ENCODE results near the gene FAU.
"Not testable (repeated sequence)": the region's sequence is repeated elsewhere in the genome, so short reads cannot be mapped to it uniquely, and the experiment has no call there.

The FAU gene

DNA sequence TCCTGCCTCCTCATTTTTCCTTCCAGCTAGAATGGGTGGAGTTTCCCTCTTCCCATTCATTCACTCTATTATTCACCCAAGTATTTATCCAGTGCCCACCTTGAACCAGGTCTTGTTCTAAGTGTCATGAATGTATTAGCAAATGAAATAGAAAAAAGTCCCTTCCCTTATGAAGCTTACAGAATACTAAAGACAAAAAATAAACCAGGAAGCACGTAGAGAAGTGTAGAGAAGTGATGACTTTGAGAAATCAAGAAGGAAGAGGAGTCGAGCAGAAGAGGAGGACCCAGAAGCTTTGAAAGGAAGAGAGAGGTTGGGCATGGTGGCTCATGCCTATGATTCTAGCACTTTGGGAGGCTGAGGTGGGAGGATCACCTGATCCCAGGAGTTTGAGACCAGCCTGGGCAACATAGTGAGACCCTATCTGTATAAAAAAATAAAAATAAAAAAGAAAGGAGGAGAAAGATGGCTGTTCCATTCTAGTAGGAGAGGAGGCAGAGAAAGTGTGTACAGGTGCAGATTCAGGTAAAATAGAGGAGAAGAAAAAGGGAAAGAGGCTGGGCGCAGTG is 29.5 kb upstream of the FAU start:
- TF ChIP-seq, protein P1, sequence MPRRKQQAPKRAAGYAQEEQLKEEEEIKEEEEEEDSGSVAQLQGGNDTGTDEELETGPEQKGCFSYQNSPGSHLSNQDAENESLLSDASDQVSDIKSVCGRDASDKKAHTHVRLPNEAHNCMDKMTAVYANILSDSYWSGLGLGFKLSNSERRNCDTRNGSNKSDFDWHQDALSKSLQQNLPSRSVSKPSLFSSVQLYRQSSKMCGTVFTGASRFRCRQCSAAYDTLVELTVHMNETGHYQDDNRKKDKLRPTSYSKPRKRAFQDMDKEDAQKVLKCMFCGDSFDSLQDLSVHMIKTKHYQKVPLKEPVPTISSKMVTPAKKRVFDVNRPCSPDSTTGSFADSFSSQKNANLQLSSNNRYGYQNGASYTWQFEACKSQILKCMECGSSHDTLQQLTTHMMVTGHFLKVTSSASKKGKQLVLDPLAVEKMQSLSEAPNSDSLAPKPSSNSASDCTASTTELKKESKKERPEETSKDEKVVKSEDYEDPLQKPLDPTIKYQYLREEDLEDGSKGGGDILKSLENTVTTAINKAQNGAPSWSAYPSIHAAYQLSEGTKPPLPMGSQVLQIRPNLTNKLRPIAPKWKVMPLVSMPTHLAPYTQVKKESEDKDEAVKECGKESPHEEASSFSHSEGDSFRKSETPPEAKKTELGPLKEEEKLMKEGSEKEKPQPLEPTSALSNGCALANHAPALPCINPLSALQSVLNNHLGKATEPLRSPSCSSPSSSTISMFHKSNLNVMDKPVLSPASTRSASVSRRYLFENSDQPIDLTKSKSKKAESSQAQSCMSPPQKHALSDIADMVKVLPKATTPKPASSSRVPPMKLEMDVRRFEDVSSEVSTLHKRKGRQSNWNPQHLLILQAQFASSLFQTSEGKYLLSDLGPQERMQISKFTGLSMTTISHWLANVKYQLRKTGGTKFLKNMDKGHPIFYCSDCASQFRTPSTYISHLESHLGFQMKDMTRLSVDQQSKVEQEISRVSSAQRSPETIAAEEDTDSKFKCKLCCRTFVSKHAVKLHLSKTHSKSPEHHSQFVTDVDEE (CRISPR knock-in tag; IDR thresholded peaks at IDR 0.05): no peak
- no peak for TF ChIP-seq BACH2 (CRISPR knock-in tag; IDR thresholded peaks at IDR 0.05; ENCODE audit: borderline replicate concordance)
- TF ChIP-seq PPARA (CRISPR knock-in tag; IDR thresholded peaks at IDR 0.05; ENCODE audit: borderline replicate concordance): no peak
- no peak for TF ChIP-seq ZC3H10 (CRISPR knock-in tag; IDR thresholded peaks at IDR 0.05)
- no peak for TF ChIP-seq GLIS3 (CRISPR knock-in tag; IDR thresholded peaks at IDR 0.05)
- TF ChIP-seq ISL1 (CRISPR knock-in tag; IDR thresholded peaks at IDR 0.05): no peak
- TF ChIP-seq POU6F1 (CRISPR knock-in tag; IDR thresholded peaks at IDR 0.05; ENCODE audit: borderline replicate concordance, low read depth): no peak
- TF ChIP-seq RARB (CRISPR knock-in tag; IDR thresholded peaks at IDR 0.05): no peak
- TF ChIP-seq TOX (CRISPR knock-in tag; IDR thresholded peaks at IDR 0.05; ENCODE audit: borderline replicate concordance): no peak
- TF ChIP-seq TCF4 (CRISPR knock-in tag; IDR thresholded peaks at IDR 0.05; ENCODE audit: borderline replicate concordance): no peak
- no peak for ATAC-seq

GRCh38 chr11:65150509-65151299 is 28.8 kb upstream of the FAU start:
- no peak for TF ChIP-seq GLIS3 (CRISPR knock-in tag; IDR thresholded peaks at IDR 0.05)
- TF ChIP-seq ZNF70 (CRISPR knock-in tag; IDR thresholded peaks at IDR 0.05): no peak
- TF ChIP-seq POU6F1 (CRISPR knock-in tag; IDR thresholded peaks at IDR 0.05; ENCODE audit: borderline replicate concordance, low read depth): no peak
- no peak for TF ChIP-seq PPARA (CRISPR knock-in tag; IDR thresholded peaks at IDR 0.05; ENCODE audit: borderline replicate concordance)
- no peak for TF ChIP-seq OSR1 (CRISPR knock-in tag; IDR thresholded peaks at IDR 0.05)
- TF ChIP-seq, protein P2, sequence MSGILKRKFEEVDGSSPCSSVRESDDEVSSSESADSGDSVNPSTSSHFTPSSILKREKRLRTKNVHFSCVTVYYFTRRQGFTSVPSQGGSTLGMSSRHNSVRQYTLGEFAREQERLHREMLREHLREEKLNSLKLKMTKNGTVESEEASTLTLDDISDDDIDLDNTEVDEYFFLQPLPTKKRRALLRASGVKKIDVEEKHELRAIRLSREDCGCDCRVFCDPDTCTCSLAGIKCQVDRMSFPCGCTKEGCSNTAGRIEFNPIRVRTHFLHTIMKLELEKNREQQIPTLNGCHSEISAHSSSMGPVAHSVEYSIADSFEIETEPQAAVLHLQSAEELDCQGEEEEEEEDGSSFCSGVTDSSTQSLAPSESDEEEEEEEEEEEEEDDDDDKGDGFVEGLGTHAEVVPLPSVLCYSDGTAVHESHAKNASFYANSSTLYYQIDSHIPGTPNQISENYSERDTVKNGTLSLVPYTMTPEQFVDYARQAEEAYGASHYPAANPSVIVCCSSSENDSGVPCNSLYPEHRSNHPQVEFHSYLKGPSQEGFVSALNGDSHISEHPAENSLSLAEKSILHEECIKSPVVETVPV (CRISPR knock-in tag; IDR thresholded peaks at IDR 0.05): no peak
- TF ChIP-seq ZC3H10 (CRISPR knock-in tag; IDR thresholded peaks at IDR 0.05): no peak
- no peak for TF ChIP-seq PATZ1 (CRISPR knock-in tag; IDR thresholded peaks at IDR 0.05; ENCODE audit: borderline replicate concordance)
- no peak for TF ChIP-seq RARB (CRISPR knock-in tag; IDR thresholded peaks at IDR 0.05)
- TF ChIP-seq CSDC2 (CRISPR knock-in tag; IDR thresholded peaks at IDR 0.05): no peak
- TF ChIP-seq SNAI2 (CRISPR knock-in tag; IDR thresholded peaks at IDR 0.05): no peak
- no peak for TF ChIP-seq ISL1 (CRISPR knock-in tag; IDR thresholded peaks at IDR 0.05)
- no peak for TF ChIP-seq ZFP3 (CRISPR knock-in tag; IDR thresholded peaks at IDR 0.05)
- TF ChIP-seq TOX (CRISPR knock-in tag; IDR thresholded peaks at IDR 0.05; ENCODE audit: borderline replicate concordance): no peak
- TF ChIP-seq, protein P1 (CRISPR knock-in tag; IDR thresholded peaks at IDR 0.05): no peak
- no peak for TF ChIP-seq ARNTL (CRISPR knock-in tag; IDR thresholded peaks at IDR 0.05; ENCODE audit: borderline replicate concordance, low read depth)
- no peak for TF ChIP-seq ZFP30 (CRISPR knock-in tag; IDR thresholded peaks at IDR 0.05)
- peak; percentile 94 for ATAC-seq

DNA sequence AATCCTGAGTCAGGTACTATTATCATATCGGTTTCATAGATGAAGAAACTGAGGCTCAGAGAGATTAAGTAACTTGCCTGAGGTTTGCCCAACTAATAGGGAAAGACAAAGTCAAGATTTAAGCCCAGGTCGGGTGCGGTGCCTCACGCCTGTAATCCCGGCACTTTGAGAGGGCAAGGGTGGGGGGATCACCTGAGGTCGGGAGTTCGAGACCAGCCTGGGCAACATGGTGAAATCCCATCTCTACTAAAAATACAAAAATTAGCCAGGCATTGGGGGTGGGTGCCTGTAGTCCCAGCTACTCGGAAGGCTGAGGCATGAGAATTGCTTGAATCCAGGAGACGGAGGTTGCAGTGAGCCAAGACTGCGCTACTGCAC is 28.2 kb upstream of the FAU start:
- ATAC-seq: not testable (repeated sequence)
